H1 (cell line): ENCODE data around the gene CLINT1. TPM values are rescaled to one million over a fixed set of nuclear protein-coding genes. Genes with fewer than 3 reads are reported as not detected.

ENCODE experiments used
- CTCF ChIA-PET: fragments of 300-600 bp; sonication (Branson Sonifier 250); formaldehyde crosslinking; loops from one replicate; lab custom pipeline; 2021; ENCODE audit not compliant: partially characterized antibody; lab: Charles Lee
- POLR2A ChIA-PET: fragments of 300-600 bp; sonication (Branson Sonifier 250); formaldehyde crosslinking; loops from one replicate; lab custom pipeline; 2021; ENCODE audit warnings: inconsistent platforms; ENCODE audit not compliant: partially characterized antibody; lab: Charles Lee
- DNase-seq, 2 experiments: peaks; one replicate each; pipeline versions ENCODE4 v3.0.0 to v3.0.0-alpha.2; 2010 to 2022; ENCODE audit warnings: low spot score in 2 of 2, low read depth in 1 of 2, mixed read lengths in 1 of 2
- FAIRE-seq: peaks from 2 replicates; lab custom pipeline; 2011; peaks lifted over from hg19 to GRCh38; lab: Jason Lieb, UNC
- H2AFZ ChIP-seq: 2 replicates; pipeline ENCODE4 v1.8.1; 2012; ENCODE audit warnings: low read length, inconsistent platforms
- H2AK5ac ChIP-seq: 2 replicates; pipeline ENCODE4 v1.6.1; 2013; ENCODE audit warnings: low read depth, low read length
- H2BK120ac ChIP-seq: replicated peaks from 2 replicates; pipeline ENCODE3; 2013; ENCODE audit warnings: low read depth, low read length, inconsistent platforms
- H2BK12ac ChIP-seq: 2 replicates; pipeline ENCODE4 v1.6.1; 2013; ENCODE audit warnings: low read depth, low read length
- H2BK15ac ChIP-seq: 2 replicates; pipeline ENCODE4 v1.6.1; 2013; ENCODE audit warnings: low read length
- H2BK20ac ChIP-seq: 2 replicates; pipeline ENCODE4 v1.6.1; 2013; ENCODE audit warnings: low read length
- H2BK5ac ChIP-seq: 2 replicates; pipeline ENCODE4 v1.6.1; 2013; ENCODE audit warnings: low read depth, low read length
- H3K14ac ChIP-seq: 2 replicates; pipeline ENCODE4 v1.6.1; 2013; ENCODE audit warnings: inconsistent platforms; ENCODE audit not compliant: insufficient read length
- H3K18ac ChIP-seq: 2 replicates; pipeline ENCODE4 v1.6.1; 2013; ENCODE audit warnings: low read length; ENCODE audit errors: extremely low read depth
- H3K23ac ChIP-seq: 2 replicates; pipeline ENCODE4 v1.6.1; 2013; ENCODE audit warnings: inconsistent platforms; ENCODE audit not compliant: insufficient read length
- H3K23me2 ChIP-seq: 2 replicates; pipeline ENCODE4 v1.6.1; 2013; ENCODE audit warnings: low read depth, low read length
- H3K27ac ChIP-seq: 2 replicates; pipeline ENCODE4 v1.6.1; 2011; ENCODE audit warnings: low read depth, low read length, inconsistent platforms
- H3K27me3 ChIP-seq, 4 experiments: replicated peaks in 1 of 4; 1 replicate in 1 of 4; 2 replicates in 3 of 4; pipeline versions ENCODE4 v1.6.1 to v1.8.1; 2011 to 2013; ENCODE audit warnings: low read length in 3 of 4, mild to moderate bottlenecking in 3 of 4, inconsistent platforms in 2 of 4, mixed read lengths in 2 of 4, moderate library complexity in 1 of 4; ENCODE audit not compliant: control insufficient read depth in 3 of 4, insufficient read depth in 3 of 4; ENCODE audit errors: extremely low read depth in 1 of 4
- H3K36me3 ChIP-seq, 4 experiments: 2 replicates each; pipeline versions ENCODE4 v1.6.1 to v1.8.1; 2011 to 2013; ENCODE audit warnings: mild to moderate bottlenecking in 4 of 4, low read length in 3 of 4, moderate library complexity in 2 of 4, control low read depth in 1 of 4, inconsistent platforms in 1 of 4; ENCODE audit not compliant: insufficient read depth in 4 of 4, control insufficient read depth in 2 of 4
- H3K4ac ChIP-seq: replicated peaks from 2 replicates; pipeline ENCODE3; 2013; ENCODE audit warnings: low read length, low read depth, mixed read lengths, inconsistent platforms; ENCODE audit not compliant: insufficient read length
- H3K4me1 ChIP-seq, 4 experiments: replicated peaks in 1 of 4; 1 replicate in 1 of 4; 2 replicates in 3 of 4; pipeline versions ENCODE4 v1.6.1 to v1.8.1; 2011 to 2013; ENCODE audit warnings: low read length in 3 of 4, inconsistent platforms in 2 of 4, mixed read lengths in 1 of 4; ENCODE audit not compliant: insufficient read depth in 4 of 4, control insufficient read depth in 3 of 4
- H3K4me2 ChIP-seq, 2 experiments: 2 replicates each; pipeline versions ENCODE4 v1.6.1 to v1.8.1; 2011 to 2013; ENCODE audit warnings: low read depth in 2 of 2, low read length in 2 of 2, control low read depth in 1 of 2, inconsistent platforms in 1 of 2, mild to moderate bottlenecking in 1 of 2; ENCODE audit not compliant: insufficient read depth in 1 of 2
- H3K4me3 ChIP-seq, 4 experiments: fragments of 200-600, 300-600 bp in 1 of 4; sonication (generic), shearing (Covaris generic), sonication (Bioruptor Twin) in 1 of 4; 2 replicates each; pipeline versions ENCODE4 v1.5.1 to v1.8.1; 2011 to 2016; ENCODE audit warnings: low read length in 4 of 4, low read depth in 3 of 4, control low read depth in 2 of 4, inconsistent platforms in 2 of 4, mild to moderate bottlenecking in 2 of 4, mixed read lengths in 1 of 4, moderate library complexity in 1 of 4; ENCODE audit not compliant: insufficient read depth in 2 of 4; ENCODE audit errors: extremely low read depth in 1 of 4
- H3K56ac ChIP-seq: replicated peaks from 2 replicates; pipeline ENCODE3; 2013; ENCODE audit warnings: low read depth, mild to moderate bottlenecking, mixed read lengths, low read length, inconsistent platforms; ENCODE audit not compliant: insufficient read length
- H3K79me1 ChIP-seq: 2 replicates; pipeline ENCODE4 v1.6.1; 2013; ENCODE audit warnings: low read depth, low read length, control low read depth
- H3K79me2 ChIP-seq, 2 experiments: 2 replicates each; pipeline versions ENCODE4 v1.6.1 to v1.8.1; 2012 to 2013; ENCODE audit warnings: low read length in 2 of 2, mild to moderate bottlenecking in 2 of 2, inconsistent platforms in 1 of 2; ENCODE audit not compliant: insufficient read depth in 2 of 2, control insufficient read depth in 1 of 2
- H3K9ac ChIP-seq, 4 experiments: replicated peaks in 1 of 4; 1 replicate in 1 of 4; 2 replicates in 3 of 4; pipeline versions ENCODE4 v1.6.1 to v1.8.1; 2011 to 2013; ENCODE audit warnings: low read depth in 3 of 4, low read length in 3 of 4, control low read depth in 2 of 4, mild to moderate bottlenecking in 2 of 4, moderate library complexity in 2 of 4, inconsistent platforms in 1 of 4; ENCODE audit errors: extremely low read depth in 1 of 4
- H3K9me3 ChIP-seq, 2 experiments: 2 replicates each; pipeline versions ENCODE4 v1.6.1 to v1.8.1; 2012 to 2013; ENCODE audit warnings: mild to moderate bottlenecking in 2 of 2, moderate library complexity in 2 of 2, control low read depth in 1 of 2, inconsistent platforms in 1 of 2, low read depth in 1 of 2, low read length in 1 of 2, mixed read lengths in 1 of 2; ENCODE audit not compliant: insufficient read depth in 2 of 2
- H4K20me1 ChIP-seq, 2 experiments: replicated peaks in 1 of 2; 2 replicates each; pipeline versions ENCODE3 to v1.8.1; 2011 to 2013; ENCODE audit warnings: inconsistent platforms in 2 of 2, low read length in 2 of 2, mild to moderate bottlenecking in 1 of 2; ENCODE audit not compliant: insufficient read depth in 2 of 2, control insufficient read depth in 1 of 2
- H4K5ac ChIP-seq: 2 replicates; pipeline ENCODE4 v1.6.1; 2013; ENCODE audit warnings: low read length, low read depth, mixed read lengths, inconsistent platforms; ENCODE audit not compliant: insufficient read length
- H4K8ac ChIP-seq: 2 replicates; pipeline ENCODE4 v1.8.0; 2013; ENCODE audit warnings: mild to moderate bottlenecking, moderate library complexity, low read length, inconsistent platforms; ENCODE audit not compliant: insufficient read depth; ENCODE audit errors: extremely low read depth
- H4K91ac ChIP-seq: replicated peaks from 2 replicates; pipeline ENCODE3; 2013; ENCODE audit warnings: low read length, mixed read lengths, inconsistent platforms; ENCODE audit not compliant: insufficient read length
- GABPA ChIP-seq: IDR thresholded peaks from 2 replicates; pipeline ENCODE4 v1.6.1; 2011; ENCODE audit warnings: mild to moderate bottlenecking, low read length, moderate library complexity, borderline replicate concordance; ENCODE audit not compliant: insufficient read depth
- MAFK ChIP-seq: IDR thresholded peaks from 2 replicates; pipeline ENCODE4 v1.6.1; 2012; ENCODE audit warnings: low read depth, mild to moderate bottlenecking, improper control_type of control experiment, low read length
- NANOG ChIP-seq: IDR thresholded peaks from 2 replicates; pipeline ENCODE4 v1.6.1; 2011; ENCODE audit warnings: low read length, low read depth, mild to moderate bottlenecking, inconsistent platforms; ENCODE audit not compliant: insufficient read depth, poor library complexity, severe bottlenecking
- POU5F1 ChIP-seq: IDR thresholded peaks from 2 replicates; pipeline ENCODE4 v1.6.1; 2011; ENCODE audit warnings: low read depth, mild to moderate bottlenecking, low read length, moderate library complexity
- SIN3A ChIP-seq, 2 experiments: IDR thresholded peaks in 1 of 2; conservative IDR thresholded peaks in 1 of 2; 2 replicates each; pipeline ENCODE4 v1.6.1; 2011 to 2012; ENCODE audit warnings: low read length in 2 of 2, improper control_type of control experiment in 1 of 2, low read depth in 1 of 2, mild to moderate bottlenecking in 1 of 2
- SP1 ChIP-seq: IDR thresholded peaks from 2 replicates; pipeline ENCODE4 v1.6.1; 2011; ENCODE audit warnings: low read depth, low read length
- SP2 ChIP-seq: IDR thresholded peaks from 2 replicates; pipeline ENCODE4 v1.6.1; 2012; ENCODE audit warnings: mild to moderate bottlenecking, low read length, inconsistent platforms
- SUZ12 ChIP-seq: fragments of 200-600 bp; sonication (generic); IDR thresholded peaks from 2 replicates; pipeline ENCODE4 v1.6.1; 2012; ENCODE audit warnings: mild to moderate bottlenecking, inconsistent platforms, low read length, moderate library complexity, mixed read lengths
- TAF1 ChIP-seq: IDR thresholded peaks from 2 replicates; pipeline ENCODE4 v1.6.1; 2011; ENCODE audit warnings: mild to moderate bottlenecking, low read depth, low read length
- TCF12 ChIP-seq: IDR thresholded peaks from 2 replicates; pipeline ENCODE4 v1.6.1; 2011; ENCODE audit warnings: low read depth, mild to moderate bottlenecking, low read length
- WGBS, 2 experiments: shearing (Covaris generic) in 1 of 2; methylation state at CpG; one replicate each; pipeline versions ENCODE4 v1.1.6 to v1.1.7; 2013 to 2015; ENCODE audit warnings: low lambda C conversion rate in 2 of 2, mixed read lengths in 2 of 2, inconsistent platforms in 1 of 2, low coverage in 1 of 2, missing lambda C conversion rate in 1 of 2; ENCODE audit not compliant: insufficient replicate concordance in 2 of 2, insufficient coverage in 1 of 2, insufficient read length in 1 of 2; ENCODE audit errors: extremely low coverage in 1 of 2, missing lambda C conversion rate in 1 of 2; 5-methylcytosine and 5-hydroxymethylcytosine counted together
- polyA plus RNA-seq, 7 experiments: library from polyadenylated mRNA; depleted of rRNA in 3 of 7; stranded (reverse) in 5 of 7; unstranded in 2 of 7; fragments of >200 nt in 5 of 7; fragments of 200-250 nt in 2 of 7; gene quantifications; 1 replicate in 5 of 7; 2 replicates in 1 of 7; 4 replicates in 1 of 7; pipeline versions ENCODE4 v1.2.1 to v1.2.3, GENCODE V29; 2011 to 2013; ENCODE audit warnings: missing spikeins in 2 of 7, mixed read lengths in 2 of 7
- total RNA-seq: library from RNA; stranded (reverse); fragmentation: NEBNext Ultra II Directional; extraction: Animal tissue kit (Norgen Biotek cat#: 25700); gene quantifications from 2 replicates; pipeline ENCODE4 v1.2.1, GENCODE V29; 2021
- TF ChIP-seq, protein P1 (sequence below): IDR thresholded peaks from 2 replicates; pipeline ENCODE4 v1.6.1; 2012; ENCODE audit warnings: inconsistent platforms
- TF ChIP-seq, protein P2 (sequence below): IDR thresholded peaks from 2 replicates; pipeline ENCODE4 v1.6.1; 2012; ENCODE audit warnings: inconsistent platforms

The CLINT1 gene
- total and polyA plus RNA-seq, 2 of the 8 experiments (the other 6 are each of a cell fraction or from before 2014, with no cell fraction given): 85.9 to 140 TPM

DNA sequence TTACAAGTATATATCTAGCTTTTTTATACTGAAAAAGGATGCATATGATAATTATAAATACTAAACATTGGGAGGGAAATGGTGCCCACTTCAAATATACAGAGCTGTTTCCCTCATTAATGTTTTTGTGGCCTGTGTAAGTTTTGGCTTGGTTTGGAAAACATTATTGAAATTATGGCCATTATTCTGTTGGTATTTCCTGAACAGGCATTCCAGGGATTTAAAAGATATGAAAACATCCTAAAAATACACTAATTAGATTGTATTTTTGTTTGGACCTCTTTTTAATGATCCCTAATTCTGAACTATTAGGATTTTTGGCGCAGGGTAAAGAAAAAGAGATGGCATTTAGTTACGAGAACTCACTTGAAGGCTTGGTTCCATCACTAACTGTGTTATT, 50.9 kb downstream of the CLINT1 start:
- Histone ChIP-seq H3K4ac (no peak overlapping the region), H3K4me2 (no peak overlapping the region), H3K27me3 (no peaks in the 10 kb centered on the region), H3K23ac (no peak overlapping the region), H3K9ac (no peak overlapping the region), H3K56ac (no peak overlapping the region), H2BK20ac (no peak overlapping the region), H3K27ac (no peak overlapping the region), H2BK5ac (no peak overlapping the region), H2AFZ (no peak overlapping the region), H2BK12ac (no peak overlapping the region), H3K9me3 (no peaks in the 10 kb centered on the region), H3K18ac (no peak overlapping the region), H3K4me1 (no peaks in the 10 kb centered on the region), H3K14ac (no peak overlapping the region), H4K5ac (no peak overlapping the region), H3K79me1 (no peaks in the 10 kb centered on the region), H3K36me3 (peaks cover 10 to 63% (median 33%) of the 10 kb centered on the region in 4 experiments), H2BK15ac (no peak overlapping the region), H3K79me2 (no peaks in the 10 kb centered on the region), H4K8ac (no peak overlapping the region), H4K20me1 (peaks cover 0 to 2% of the 10 kb centered on the region in 2 experiments), H3K4me3 (no peak overlapping the region), H3K23me2 (no peaks in the 10 kb centered on the region), H4K91ac (no peak overlapping the region), H2BK120ac (no peak overlapping the region), H2AK5ac (no peak overlapping the region)
- 97% methylated on average over 2 of the region's 2 CpGs; no CpG with 5 or more reads in 1 of the 2 experiments for WGBS, 2 experiments
- DNase-seq (no peak), FAIRE-seq (no peak)
- CTCF ChIA-PET: interaction anchor here (0.8 to 1.6 kb wide), 4 partner anchors 9 to 1325 kb away, joined by 3 to 7 read pairs (median 3); no protein-coding TSS in a partner anchor
- POLR2A ChIA-PET: interaction anchor here (0.6 kb wide), 1 partner anchor 1365 kb away, joined by 4 read pairs; no protein-coding TSS in a partner anchor
- TF ChIP-seq GABPA: no peak
- TF ChIP-seq, protein P1, sequence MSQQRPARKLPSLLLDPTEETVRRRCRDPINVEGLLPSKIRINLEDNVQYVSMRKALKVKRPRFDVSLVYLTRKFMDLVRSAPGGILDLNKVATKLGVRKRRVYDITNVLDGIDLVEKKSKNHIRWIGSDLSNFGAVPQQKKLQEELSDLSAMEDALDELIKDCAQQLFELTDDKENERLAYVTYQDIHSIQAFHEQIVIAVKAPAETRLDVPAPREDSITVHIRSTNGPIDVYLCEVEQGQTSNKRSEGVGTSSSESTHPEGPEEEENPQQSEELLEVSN: no peak
- TF ChIP-seq MAFK: no peak
- TF ChIP-seq TAF1: no peak
- TF ChIP-seq, protein P2, sequence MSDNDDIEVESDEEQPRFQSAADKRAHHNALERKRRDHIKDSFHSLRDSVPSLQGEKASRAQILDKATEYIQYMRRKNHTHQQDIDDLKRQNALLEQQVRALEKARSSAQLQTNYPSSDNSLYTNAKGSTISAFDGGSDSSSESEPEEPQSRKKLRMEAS: no peak
- no peak for TF ChIP-seq SIN3A (conservative IDR thresholded peaks at IDR 0.05 in 1 of 2, IDR thresholded peaks at IDR 0.05 in 1 of 2; ENCODE audit: low read depth in 1 of 2, low read length in 2 of 2)
- TF ChIP-seq TCF12: no peak
- no peak for TF ChIP-seq SP1
- TF ChIP-seq NANOG: no peak
- no peak for TF ChIP-seq SUZ12
- no peak for TF ChIP-seq POU5F1
- no peak for TF ChIP-seq SP2
